Superior temporal gyrus (tissue), 1 donor: ENCODE measurements around the gene ZFYVE28.
A peak's percentile ranks its signal among the peaks of the same experiment; 100 is the strongest.

ENCODE experiments used
- DNase-seq: peaks from one replicate; pipeline ENCODE4 v3.0.0-alpha.2; 2016; ENCODE audit errors: extremely low spot score

Gene ZFYVE28

DNA sequence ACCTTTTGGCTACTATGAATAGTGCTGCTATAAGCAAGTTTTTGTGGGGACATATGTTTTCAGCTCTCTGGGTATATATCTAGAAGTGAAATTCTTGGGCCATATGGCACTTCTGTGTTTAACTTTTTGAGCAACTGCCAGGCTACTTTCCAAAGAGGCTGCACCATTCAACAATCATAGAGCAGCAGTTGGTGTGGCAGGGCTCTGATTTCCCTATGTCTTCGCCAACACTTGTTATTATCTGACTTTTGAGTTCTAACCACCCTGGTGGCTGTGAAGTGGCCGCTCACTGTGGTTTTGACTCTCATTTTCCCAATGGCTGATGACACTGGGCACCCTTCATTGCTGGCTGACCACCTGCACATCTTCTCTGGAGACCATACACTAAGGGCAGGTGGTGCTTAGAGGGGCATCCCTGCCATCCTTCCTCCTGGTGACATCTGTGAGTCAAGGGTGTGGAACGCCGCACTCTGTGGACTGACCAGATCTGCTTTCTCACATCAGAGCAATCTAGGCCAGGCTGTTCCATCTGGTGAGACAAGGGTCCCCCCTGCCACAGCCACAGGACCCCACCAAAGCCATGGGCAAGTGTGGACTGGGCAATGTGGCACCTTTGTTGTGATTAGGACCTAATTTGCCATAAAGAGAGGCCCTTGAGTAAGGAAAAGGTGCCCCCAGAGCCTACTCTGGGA is 49.6 kb downstream of the ZFYVE28 start:
- no peak for DNase-seq

DNA sequence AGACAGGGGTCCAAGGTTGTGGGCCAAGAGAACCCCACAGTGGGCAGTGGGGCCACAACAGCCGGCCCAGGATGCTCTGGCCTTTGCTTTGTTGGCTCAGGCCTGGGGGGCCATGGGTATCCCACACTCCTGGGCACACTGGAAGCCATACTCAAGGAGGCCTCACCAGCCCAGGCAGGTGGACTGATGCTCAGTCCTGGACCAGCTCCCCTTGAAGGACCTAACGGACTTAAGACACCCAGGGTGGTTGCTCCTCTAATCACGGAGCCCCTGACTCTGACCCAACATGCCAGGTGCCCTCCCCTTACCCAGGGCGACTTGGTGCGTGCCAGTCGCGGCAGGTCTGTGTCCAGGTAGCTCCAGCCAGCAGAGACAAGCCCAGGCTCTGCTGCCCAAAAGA is 50.8 kb downstream of the ZFYVE28 start:
- DNase-seq: no peak

DNA sequence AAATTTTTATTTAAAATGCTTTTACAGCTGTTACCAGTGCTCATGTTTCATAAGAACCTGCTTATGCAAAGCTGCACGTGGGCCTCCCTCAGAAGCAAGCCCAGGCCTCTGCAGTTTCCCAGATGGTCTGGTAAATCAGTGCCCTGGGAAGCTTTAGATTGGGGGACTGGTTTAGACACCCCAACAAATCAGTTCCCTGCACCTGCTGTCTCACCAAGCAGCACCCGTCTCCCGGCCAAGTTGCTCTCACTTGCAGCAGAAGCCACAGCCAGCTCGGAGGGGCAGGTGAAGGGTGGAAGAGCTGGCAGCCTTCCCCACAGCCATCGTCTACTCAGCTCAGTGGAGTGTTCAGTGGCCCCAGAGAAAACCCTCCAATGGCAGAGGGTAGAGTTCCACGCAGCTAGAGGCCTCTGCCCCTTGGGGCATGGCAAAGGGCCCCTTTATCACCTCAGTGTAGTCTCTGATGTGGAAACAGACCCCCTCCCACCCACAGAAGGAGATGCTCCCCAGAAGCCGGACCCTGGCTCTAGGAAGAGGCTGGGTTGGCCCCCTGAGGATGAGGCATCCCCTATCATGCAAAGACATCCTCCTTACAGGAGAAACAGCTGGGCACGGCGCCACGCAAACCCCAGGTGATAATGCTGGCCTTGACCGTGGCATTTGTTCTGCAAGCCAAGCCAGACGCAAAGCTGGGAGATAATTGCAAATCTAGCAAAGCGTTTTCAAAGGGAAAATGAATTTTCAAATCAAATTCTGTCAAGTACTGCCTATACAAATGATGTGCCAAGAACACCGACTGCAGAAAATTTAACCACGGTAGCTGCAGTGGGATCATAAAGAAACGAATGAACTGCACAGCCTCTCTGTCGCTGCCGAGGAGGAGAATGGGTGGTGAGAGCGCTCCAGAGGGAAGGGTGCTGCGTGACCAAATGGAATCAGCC is 51.9 kb downstream of the ZFYVE28 start:
- peak; percentile 74 for DNase-seq

DNA sequence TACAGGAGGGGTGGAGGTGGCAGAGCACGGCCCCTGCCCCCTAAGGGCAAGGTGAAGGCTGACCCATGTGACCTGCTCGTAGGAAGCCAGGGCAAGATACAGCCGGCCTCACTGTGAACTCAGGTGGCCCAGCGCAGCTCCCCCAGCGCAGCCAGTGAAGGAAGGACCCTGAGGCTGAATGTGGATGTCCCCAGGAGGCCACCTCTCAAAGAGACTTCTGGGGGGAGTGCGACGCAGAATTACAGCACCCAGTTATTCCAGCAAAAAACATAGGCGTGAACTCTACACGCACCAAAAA is 52.6 kb downstream of the ZFYVE28 start:
- DNase-seq: no peak

DNA sequence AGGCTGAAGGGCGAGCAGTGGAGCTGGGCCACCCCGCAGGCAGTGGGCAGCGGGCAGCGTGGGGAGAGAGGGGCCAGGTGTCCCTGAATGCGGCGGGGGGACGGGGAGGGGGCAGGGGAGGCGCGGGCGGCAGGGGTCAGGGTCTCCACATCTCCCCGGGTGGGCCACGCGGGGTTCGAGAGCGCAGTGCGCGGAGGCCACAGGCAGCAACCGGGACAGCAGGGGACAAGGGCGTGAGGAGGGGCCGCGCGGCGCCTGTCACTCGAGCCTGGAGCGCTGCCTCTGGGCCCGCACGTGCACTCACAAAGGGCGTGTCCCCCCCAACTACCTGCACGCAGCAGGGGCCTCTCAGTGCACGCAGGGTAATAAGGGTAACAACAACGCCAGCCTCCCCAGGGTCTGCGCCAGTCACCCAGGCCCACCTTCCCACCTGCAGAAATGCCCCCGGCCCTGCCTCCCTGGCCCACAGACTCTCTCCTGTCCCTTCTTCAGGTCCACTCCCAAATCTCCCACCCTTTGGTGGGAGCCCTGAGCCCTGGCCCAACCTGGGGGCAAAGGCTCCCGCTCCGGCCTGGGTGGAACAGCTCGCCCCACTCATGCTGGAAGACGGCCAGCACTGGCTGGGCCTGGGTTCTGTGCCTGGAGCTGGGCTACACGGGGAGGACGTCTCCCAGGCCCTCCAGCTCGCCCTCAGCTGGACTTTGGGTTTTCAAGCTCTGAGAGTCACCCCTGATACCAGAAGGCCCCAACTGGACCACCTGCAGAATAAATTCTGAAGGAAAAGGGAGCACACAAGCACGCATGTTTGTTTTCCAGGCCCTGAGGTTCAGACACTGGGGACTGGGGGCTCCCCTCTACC is 53.2 kb downstream of the ZFYVE28 start:
- no peak for DNase-seq

DNA sequence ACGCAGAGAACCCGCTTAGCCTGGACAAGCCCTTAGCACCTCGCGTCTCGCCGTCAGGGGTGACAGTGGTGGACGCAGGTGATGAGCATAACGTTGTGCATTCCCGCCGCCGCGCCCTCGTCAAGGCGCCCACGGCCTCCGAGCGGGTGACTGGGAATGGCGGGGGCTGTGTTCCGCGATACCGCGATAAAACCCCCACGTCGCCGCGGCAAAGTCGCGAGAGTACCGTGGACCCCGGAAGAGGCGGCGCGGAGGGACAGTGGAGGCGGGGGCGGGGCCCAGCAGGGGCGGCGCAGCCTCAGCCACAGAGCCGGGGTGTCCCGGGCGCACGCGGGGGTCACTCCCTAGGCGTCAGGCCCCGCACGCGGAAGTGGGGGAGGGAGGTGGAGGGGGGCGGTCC is 53.8 kb downstream of the ZFYVE28 start:
- DNase-seq: no peak

DNA sequence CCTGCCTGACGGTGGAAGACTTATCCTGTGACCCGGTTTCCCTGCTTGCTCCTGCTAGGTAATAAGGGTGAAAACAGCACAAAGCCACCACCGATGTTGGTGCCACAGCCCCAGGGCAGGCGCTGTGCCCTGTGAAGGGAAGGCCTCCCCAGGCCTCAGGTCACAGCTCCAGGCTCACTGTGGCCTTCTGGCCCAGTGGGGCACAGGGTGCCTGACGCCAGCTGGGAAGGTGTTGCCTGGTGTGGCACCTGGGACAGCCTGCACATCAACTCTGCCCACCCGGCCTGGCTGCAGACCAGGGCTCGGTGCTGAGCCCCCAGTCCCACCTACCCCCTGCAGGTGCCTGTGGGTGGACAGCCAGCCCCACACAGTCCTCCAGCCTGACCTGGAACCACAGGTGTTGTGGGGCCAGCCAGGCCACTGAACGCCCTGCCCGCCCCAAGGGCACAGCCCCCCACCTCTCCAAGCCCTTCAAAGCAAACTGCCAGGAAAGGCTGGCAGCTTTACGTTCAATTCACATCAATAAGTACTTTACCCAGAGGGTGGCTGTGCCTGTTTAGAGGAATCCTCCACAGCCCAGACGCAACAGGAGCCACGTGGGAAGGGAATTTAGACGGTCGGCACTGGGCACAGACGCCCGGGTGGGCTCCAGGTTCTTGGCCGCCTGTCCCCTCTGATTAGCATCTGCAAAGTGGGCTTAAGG is 54.3 kb downstream of the ZFYVE28 start:
- no peak for DNase-seq

DNA sequence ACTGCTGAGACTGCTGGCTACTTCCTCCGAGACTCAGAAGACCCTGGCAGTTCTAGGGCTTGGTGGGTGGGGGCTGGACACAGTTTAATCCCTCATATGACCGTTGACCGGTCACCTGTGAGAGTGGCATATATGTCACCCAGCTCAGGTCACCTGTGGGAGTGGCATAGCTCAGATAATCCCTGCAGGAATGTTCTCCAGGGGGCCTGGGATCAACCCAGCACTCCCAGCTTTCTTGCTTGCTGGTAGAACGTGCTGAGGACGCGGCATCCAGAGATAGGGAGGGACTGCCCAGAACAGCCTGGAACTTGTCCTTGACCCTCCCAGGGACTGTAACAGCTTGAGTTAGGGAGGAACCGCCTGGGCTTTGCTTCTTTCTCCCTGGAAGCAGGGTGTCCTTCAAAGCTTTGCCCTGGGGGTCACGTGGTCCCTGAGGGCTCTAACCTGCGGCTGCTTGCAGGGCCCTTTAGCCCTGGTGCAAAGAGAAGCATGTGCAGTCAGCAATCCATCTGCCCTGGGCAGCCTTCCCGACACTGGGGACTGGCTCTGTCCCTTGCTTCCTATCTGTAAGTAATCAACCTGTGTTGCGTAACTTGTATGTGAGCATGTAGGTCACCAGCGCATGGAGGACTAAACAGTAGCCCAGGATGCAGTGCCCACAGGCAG is 55.3 kb downstream of the ZFYVE28 start:
- DNase-seq: no peak

DNA sequence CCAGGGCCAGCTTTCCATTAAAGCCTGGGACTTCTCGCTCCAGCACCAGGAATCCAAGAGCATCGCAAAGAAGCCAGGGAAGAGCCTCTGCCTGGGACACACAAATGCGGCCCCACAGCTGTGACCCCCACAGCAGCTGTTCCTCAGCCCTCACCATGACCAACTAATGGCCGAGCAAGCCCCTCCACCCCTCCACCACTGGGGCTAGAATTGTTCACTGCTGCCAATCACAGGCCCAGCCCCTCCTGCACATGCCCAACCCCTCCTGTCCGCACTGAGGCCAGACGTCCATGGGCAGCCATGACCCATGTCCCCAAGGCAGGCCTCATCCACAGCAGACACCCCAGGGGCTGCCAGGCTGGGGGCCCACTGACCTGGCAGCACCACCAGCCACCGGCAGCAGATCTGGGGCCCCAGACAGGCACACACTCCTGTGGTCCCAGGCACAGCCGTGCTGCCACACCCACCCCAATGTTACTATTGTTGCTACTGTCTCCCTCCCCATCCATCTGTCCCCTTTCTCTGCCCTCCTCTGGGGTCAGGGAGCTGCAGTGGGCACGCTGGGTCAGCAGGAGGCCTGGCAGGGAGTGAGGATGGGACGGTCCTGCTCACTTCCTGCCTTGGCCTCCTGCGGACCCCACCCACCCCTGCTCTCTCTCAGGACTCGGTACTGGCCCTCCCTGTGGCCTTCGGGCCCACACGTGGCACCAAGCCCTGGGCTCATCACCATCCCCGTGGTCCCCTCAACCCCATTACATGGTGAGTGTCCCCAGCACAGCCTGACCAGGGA is 56.0 kb downstream of the ZFYVE28 start:
- no peak for DNase-seq

DNA sequence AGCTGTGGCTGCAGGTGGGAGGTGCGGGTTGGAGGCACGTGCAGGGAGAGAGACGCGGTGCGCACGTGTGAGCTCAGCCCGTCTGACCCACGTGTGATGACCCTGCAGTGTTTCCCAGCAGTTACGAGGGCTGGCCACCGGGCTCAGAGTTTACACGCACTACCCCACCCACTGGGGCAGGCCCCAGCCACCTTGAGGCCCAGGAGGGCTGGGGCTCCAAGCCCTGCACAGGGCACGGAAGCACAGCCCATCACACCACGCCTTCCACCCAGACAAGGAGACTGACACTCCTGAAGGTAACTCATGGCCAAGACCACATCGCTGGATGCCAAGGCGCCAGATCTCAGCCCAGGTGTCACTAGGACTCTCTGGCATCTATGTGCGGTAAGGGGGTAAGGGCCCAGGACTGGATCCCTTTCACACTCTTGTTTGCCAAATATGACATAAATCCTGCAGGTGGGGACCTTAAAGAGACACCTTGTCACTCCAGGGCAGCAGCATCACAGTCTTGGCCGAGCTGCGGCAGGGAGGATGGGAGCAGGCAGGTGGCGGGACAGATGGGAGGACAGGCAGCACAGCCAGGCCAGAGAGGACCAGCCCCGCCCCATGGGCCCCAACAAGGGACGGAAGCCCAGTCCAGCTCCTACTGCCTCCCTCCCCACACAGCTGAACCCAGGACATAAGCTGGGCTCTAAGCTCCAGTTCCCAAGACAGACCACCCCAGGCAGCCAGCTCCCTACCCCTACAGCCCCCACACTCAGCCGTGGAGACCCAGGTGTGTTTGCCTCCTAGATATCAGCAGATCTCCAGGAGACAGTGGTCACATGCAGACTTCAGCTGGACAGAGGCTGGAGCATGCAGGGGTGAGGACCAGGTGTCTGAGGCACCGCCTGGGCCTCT is 56.8 kb downstream of the ZFYVE28 start:
- DNase-seq: no peak

DNA sequence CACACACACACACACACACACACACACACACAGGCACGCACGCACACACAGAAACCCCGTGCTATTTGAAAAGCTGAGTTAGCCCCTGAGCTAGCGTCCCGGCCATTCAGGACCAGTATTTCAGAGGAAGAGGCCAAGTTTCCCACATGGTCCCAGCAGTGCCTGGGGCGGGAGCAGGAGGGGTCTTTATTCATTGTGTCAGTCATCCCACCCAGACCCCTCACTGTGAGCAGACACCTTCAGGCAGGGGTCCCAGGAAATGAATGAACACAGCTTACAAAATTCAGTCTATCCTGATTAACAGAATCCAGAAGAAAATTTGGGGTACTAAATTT is 58.1 kb downstream of the ZFYVE28 start:
- DNase-seq: no peak

DNA sequence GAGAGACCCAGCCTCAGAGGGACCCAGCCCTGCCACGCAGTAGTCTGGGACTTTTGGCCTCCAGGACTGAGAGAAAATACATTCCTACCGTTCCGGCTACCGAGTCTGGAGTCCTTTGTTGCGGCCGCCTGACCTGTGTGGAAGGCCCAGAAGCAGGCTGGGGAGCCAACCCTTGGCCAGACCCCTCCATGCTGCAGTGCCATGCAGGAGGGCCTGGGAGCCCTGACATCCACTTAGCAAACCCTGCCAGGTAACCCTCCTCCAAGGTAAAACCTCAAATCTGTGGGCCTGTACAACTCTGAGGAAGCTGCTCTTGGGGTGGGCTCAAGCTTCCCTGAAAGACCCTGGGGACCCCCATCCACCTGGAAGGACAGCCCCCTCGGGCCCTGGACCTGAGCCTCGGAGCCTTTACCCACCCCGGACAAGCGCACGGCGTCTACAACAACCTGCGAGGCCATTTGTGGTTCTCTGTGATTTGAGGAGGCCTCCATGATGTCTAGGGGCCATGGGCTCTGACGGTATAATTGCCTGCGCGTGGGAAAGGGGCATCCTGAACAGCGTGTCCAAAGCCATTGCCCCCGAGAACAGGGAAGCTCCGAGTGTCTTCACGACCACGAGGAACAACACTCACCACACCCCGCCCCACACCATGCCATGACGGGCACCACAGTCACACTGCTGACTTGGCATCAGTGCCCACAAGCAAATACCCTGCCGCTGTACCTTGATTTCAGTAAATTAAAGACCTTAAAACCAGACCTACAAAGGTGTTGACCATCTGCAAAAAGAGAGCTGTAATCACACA is 58.7 kb downstream of the ZFYVE28 start:
- no peak for DNase-seq

DNA sequence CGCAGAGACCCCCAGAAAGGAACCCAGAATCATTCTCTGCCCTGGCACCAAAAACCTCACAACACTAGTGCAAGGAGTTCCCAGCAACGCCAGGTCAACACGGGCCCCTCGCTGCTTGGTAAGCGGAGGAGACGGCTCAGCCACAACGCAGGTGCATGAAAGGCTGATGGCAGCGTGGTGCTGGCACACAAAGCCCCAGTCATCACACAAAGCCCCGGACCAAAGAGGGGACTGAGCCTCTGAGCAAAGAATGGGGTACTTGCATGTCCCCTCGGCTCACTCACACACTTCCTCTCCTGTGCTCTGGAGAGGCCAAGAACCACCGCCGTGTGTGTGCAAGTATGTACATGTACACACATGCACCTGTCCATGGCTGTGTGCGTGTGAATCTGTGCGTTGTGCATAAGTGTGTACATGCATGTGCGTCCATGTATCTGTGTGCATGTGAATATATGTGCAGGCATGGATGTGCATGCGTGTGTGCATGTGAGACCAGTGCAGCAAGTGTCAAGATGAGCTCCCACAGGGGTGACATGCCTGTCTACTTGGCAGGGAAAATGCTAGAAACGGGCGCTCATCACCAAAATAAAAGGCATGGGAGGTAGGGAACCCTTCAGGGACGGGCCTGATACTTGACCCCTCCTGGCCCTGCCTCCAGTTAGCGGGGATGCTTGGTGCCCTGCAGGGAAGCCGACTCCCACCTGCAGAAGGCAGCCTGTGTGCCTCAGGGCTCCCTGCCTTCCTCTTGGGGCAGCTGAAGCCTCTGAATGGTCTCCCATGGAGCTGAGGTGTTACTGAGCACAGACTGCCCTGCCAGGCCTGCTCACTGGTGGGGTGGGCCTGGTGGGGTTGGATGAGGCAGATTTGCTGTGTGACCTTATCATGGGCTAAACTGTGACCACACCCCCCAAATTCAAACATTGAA is 60.4 kb downstream of the ZFYVE28 start:
- DNase-seq: no peak

DNA sequence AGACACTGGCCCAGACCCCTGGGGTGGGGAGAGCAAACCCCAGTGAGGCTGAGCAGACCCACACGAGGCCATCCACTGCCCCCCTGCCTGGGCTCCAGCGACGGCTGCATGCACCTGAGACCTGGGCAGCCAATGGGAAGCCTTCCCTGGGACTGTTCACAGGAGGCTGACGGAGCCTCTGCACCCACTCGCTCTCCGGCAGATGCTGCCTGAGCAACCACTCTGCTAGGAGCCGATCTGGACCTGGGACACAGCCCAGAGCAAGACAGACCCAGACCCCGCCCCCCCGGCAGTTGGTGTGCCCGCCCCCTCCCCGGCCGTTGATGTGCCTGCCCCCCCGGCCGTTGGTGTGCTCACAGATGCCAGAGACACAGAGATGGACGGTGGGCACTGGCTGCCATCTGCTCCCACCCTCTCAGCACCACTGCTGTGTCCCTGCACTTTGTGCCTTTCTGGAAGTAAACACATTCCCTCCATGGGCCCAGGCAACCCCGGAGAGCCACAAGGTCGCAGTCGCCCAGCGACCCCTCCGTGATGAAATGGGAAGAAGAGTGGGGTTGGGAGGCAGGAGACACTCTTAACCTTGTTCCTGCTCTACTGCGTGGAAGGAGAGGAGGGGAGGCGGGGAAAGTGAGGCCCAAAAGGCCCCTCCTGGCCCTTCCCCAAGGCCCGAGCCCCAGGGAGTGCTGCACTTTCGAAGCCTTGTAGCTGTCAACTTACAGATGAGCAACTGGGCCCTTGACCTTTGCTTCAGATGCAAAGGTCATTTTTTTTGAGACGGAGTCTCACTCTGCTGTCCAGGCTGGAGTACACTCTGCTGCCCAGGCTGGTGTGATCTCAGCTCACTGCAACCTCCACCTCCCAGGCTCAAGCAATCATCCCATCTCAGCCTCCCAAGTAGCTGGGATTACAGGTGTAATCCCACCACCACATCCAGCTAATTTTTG is 62.0 kb downstream of the ZFYVE28 start:
- no peak for DNase-seq

DNA sequence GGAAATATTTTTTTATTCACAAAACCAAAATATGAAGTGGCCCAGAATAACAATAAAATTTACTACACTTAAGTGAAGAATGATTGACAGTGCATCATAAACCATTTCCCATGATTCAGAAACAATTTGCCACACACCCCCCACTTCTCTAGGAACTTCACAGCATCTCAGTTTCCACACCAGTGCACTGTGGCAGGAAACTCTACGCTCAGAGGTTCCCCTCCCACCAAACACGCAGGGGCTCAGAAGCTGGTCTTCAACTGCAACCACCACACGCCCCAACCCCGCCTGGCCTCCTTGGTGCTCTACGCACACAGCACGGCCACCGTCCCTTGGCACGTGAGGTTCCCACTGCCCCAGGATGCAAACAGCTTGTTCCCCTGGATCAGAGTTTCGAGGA is 63.7 kb downstream of the ZFYVE28 start:
- no peak for DNase-seq

DNA sequence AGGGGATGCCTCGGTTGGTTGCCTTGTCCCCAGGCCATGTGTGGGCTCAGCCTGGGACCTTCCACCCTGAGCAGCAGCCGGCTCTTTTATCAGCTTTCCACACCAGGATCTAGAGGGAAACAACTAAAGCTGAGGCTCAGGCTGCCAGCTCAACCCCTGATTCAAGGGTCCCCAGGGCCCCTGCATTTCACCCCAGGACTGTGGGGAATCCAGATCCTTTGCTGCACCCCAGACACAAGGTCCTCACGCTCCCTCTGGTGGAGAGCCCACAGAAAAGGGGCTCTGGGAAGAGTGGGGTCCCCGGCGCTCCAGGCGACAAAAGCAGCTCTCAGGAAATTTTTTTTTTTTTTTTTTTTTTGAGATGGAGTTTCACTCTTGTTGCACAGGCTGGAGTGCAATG is 64.3 kb downstream of the ZFYVE28 start:
- DNase-seq: no peak
